ENCODE results near the gene YY1AP1. TPM values are rescaled to one million over a fixed set of nuclear protein-coding genes. Genes with fewer than 3 reads are reported as not detected.
"Not testable (repeated sequence)": the region's sequence is repeated elsewhere in the genome, so short reads cannot be mapped to it uniquely, and the experiment has no call there.

The YY1AP1 gene
- total RNA-seq, 1 experiment from 2014 or later, result 38.3 TPM

DNA sequence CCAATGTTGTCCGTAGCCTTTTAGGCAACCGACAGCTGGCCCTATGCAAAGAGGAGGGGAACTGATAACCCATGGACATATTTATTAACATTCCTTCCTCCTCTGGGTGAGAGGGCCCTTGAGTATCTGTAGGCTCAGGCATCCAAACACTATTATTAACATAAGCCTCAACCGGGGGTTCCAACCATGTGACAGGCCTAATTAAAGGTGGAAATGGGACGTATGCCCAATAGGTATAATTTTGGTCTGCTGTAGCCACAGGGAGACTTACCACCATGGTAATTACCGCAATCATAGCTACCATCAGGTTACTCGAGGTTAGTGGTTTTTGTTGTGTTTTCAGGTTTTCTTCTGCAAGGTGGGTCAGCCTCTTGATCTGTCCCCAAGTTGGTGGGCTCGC, 5.6 kb upstream of the YY1AP1 start:
- POLR2A ChIA-PET (ENCODE audit: unreplicated experiment), result no interaction called here
- DNase-seq, result no peak
- no peak overlapping the region for H3K27ac ChIP-seq
- no peak for TF ChIP-seq EZH2 (IDR thresholded peaks at IDR 0.05; ENCODE audit: low read depth)
- TF ChIP-seq CTCF (conservative IDR thresholded peaks at IDR 0.05), result no peak
- CTCF ChIA-PET, result no interaction called here
- intact Hi-C loops (cut with micrococcal nuclease; ENCODE audit: unreplicated experiment), result no loop called here
- H4K20me1 ChIP-seq (ENCODE audit: insufficient read depth), result peaks cover 33% of the 10 kb centered on the region
- no peaks in the 10 kb centered on the region for H3K27me3 ChIP-seq (ENCODE audit: insufficient read depth, low read depth)
- no peak overlapping the region for H2AFZ ChIP-seq
- no TSS peak for BruUV-seq (replicated peaks)
- H3K4me3 ChIP-seq, result no peak overlapping the region
- peaks cover 25% of the 10 kb centered on the region for H3F3A ChIP-seq (ENCODE audit: insufficient read depth, low read depth)
- H3K4me1 ChIP-seq (replicated peaks; ENCODE audit: insufficient read depth), result peaks cover 11% of the 10 kb centered on the region
- H3K4me2 ChIP-seq, result no peak overlapping the region
- H3K9me3 ChIP-seq (ENCODE audit: insufficient read depth, low read depth), result peaks cover 8% of the 10 kb centered on the region; the same call in 1 of the 2 replicates
- H3K9me2 ChIP-seq (ENCODE audit: insufficient read depth), result no peaks in the 10 kb centered on the region
- peaks cover 100% of the 10 kb centered on the region for H3K79me2 ChIP-seq (ENCODE audit: low read depth)
- peaks cover 28% of the 10 kb centered on the region for H3K36me3 ChIP-seq (ENCODE audit: low read depth)

DNA sequence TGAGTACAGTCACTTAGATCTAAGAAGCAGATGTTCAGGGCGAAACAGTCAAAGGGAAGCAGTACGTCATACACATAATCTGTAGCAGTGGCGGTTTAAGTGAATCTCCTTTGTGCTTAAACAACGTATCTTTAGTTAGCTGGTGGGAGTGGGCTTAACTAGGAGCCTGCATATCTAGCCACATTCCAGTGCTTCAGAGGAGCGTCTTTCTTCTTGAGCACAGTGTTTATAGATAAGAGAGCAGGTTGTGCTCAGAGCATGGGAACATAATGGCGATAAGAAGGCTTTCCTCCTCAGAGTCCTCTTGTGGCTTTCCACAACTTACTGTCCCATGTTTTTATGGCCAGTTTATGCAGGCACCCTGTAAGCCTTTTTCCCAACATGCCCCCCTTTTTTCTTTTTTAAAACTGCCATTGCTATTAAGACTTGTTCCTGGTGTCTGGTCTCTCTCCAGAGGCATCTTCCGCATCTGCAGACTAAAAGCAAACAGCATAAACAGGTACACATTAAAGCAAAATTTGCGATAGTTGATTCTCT, 3.5 kb upstream of the YY1AP1 start:
- peaks cover 17% of the 10 kb centered on the region for H3F3A ChIP-seq (ENCODE audit: insufficient read depth, low read depth)
- peaks cover 11% of the 10 kb centered on the region for H3K4me1 ChIP-seq (replicated peaks; ENCODE audit: insufficient read depth)
- CTCF ChIA-PET, result no interaction called here
- peaks cover 25% of the 10 kb centered on the region for H3K36me3 ChIP-seq (ENCODE audit: low read depth)
- peaks cover 23% of the 10 kb centered on the region for H4K20me1 ChIP-seq (ENCODE audit: insufficient read depth)
- no peak for DNase-seq
- no peak overlapping the region for H2AFZ ChIP-seq
- intact Hi-C loops (cut with micrococcal nuclease; ENCODE audit: unreplicated experiment), result no loop called here
- no peak overlapping the region for H3K4me2 ChIP-seq
- H3K9me3 ChIP-seq (ENCODE audit: insufficient read depth, low read depth), result peaks cover 8% of the 10 kb centered on the region; the same call in 1 of the 2 replicates
- POLR2A ChIA-PET (ENCODE audit: unreplicated experiment), result no interaction called here
- no peak overlapping the region for H3K27ac ChIP-seq
- TF ChIP-seq CTCF (conservative IDR thresholded peaks at IDR 0.05) (no peak), EZH2 (IDR thresholded peaks at IDR 0.05; ENCODE audit: low read depth) (no peak)
- no peak overlapping the region for H3K4me3 ChIP-seq
- peaks cover 93% of the 10 kb centered on the region for H3K79me2 ChIP-seq (ENCODE audit: low read depth)
- H3K9me2 ChIP-seq (ENCODE audit: insufficient read depth), result no peaks in the 10 kb centered on the region
- H3K27me3 ChIP-seq (ENCODE audit: insufficient read depth, low read depth), result no peaks in the 10 kb centered on the region
- no TSS peak for BruUV-seq (replicated peaks)

DNA sequence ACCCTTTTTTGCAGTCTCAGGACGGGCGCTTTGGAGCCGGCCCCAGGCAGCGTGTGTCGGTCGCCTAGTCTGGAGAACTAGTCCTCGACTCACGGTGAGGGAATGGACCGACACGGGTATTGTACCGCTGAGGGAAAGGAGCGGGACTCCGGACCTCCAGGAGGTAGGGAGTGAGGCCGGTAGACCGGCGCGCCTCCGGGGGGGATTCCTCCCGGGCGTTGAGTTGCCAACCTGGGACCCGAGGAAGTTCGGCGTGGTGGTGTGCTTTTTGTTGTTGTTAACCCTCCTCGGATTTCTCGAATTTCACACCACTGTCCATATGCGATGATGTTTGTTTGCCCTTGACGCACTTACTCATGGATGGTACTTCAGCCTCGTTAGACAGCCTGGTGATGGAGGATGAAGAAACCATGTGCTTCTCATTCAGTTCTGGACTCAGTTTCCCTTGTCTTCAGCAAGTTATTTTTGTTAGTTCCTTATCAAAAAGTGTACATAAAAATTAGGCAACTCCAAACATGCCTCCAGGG, 570 bp upstream of the YY1AP1 start, which contains the start of gene DAP3:
DAP3 (plus strand) TSS at position 11 of the 527 bp plus-strand sequence. CDS start 20,689 bp downstream, outside the sequence.
- H3K9me2 ChIP-seq (ENCODE audit: insufficient read depth); H3K27me3 ChIP-seq (ENCODE audit: insufficient read depth, low read depth); H3K9me3 ChIP-seq (ENCODE audit: insufficient read depth, low read depth); H3F3A ChIP-seq (ENCODE audit: insufficient read depth, low read depth); POLR2A ChIA-PET (ENCODE audit: unreplicated experiment): not testable (repeated sequence)
- Histone ChIP-seq H3K4me2 (peak within 1 kb of the TSS; percentile 85), H3K79me2 (ENCODE audit: low read depth) (peaks cover 89% of the 10 kb centered on the region), H3K4me3 (peak within 1 kb of the TSS; percentile 88), H3K27ac (peak within 1 kb of the TSS; percentile 94), H4K20me1 (ENCODE audit: insufficient read depth) (peaks cover 35% of the 10 kb centered on the region), H2AFZ (peak within 1 kb of the TSS; percentile 79), H3K4me1 (replicated peaks; ENCODE audit: insufficient read depth) (peaks cover 16% of the 10 kb centered on the region), H3K36me3 (ENCODE audit: low read depth) (peaks cover 21% of the 10 kb centered on the region)
- intact Hi-C loops (cut with micrococcal nuclease; ENCODE audit: unreplicated experiment), result loop anchor here (2.0 kb wide), 1 partner anchor 36 kb away; no protein-coding TSS in a partner anchor
- BruUV-seq (replicated peaks), result TSS peak; percentile 49
- CTCF ChIA-PET, result interaction anchor here (0.6 kb wide), 1 partner anchor 310 kb away, joined by 16 read pairs; no protein-coding TSS in a partner anchor
- peak in 1 of 2 experiments; percentile 65 for DNase-seq

GRCh38 chr1:155687705-155688323, 760 bp downstream of the YY1AP1 start:
- BruUV-seq (replicated peaks); CTCF ChIA-PET; H3K9me3 ChIP-seq (ENCODE audit: insufficient read depth, low read depth); H3K27me3 ChIP-seq (ENCODE audit: insufficient read depth, low read depth); H3K9me2 ChIP-seq (ENCODE audit: insufficient read depth); DNase-seq; H3F3A ChIP-seq (ENCODE audit: insufficient read depth, low read depth): not testable (repeated sequence)
- H3K4me1 ChIP-seq (replicated peaks; ENCODE audit: insufficient read depth), result peaks cover 16% of the 10 kb centered on the region
- peaks cover 48% of the 10 kb centered on the region for H4K20me1 ChIP-seq (ENCODE audit: insufficient read depth)
- POLR2A ChIA-PET (ENCODE audit: unreplicated experiment), result interaction anchor here (0.7 kb wide), 1 partner anchor 14 kb away, joined by 3 read pairs; no protein-coding TSS in a partner anchor
- H3K36me3 ChIP-seq (ENCODE audit: low read depth), result peaks cover 19% of the 10 kb centered on the region
- H2AFZ ChIP-seq, result peak overlapping the region; percentile 79
- peak overlapping the region; percentile 94 for H3K27ac ChIP-seq
- H3K79me2 ChIP-seq (ENCODE audit: low read depth), result peaks cover 89% of the 10 kb centered on the region
- intact Hi-C loops (cut with micrococcal nuclease; ENCODE audit: unreplicated experiment), result loop anchor here (2.0 kb wide), 1 partner anchor 35 kb away; no protein-coding TSS in a partner anchor
- peak overlapping the region; percentile 85 for H3K4me2 ChIP-seq
- peak overlapping the region; percentile 88 for H3K4me3 ChIP-seq

All from PC-9 (cell line).